ENCODE measurements around the gene CCDC188. TPM values are rescaled to one million over a fixed set of nuclear protein-coding genes. Genes with fewer than 3 reads are reported as not detected.

Gene CCDC188
- total RNA-seq, 1 experiment from 2014 or later: not detected

- ChIA-PET CTCF (no interaction called here), POLR2A (no interaction called here)
- TF ChIP-seq REST (IDR thresholded peaks at IDR 0.05; ENCODE audit: insufficient read depth in 1 of 2, low read depth in 2 of 2, low read length in 1 of 2) (no peak), CTCF (IDR thresholded peaks at IDR 0.05) (no peak), TCF7L2 (IDR thresholded peaks at IDR 0.05; ENCODE audit: low read depth, low read length) (no peak)
- in situ Hi-C loops (cut with HindIII; ENCODE audit: low pct_unique_long_range_greater_than_20kb, low sequenced_read_pairs) (no loop called here), intact Hi-C loops (cut with micrococcal nuclease; ENCODE audit: unreplicated experiment) (no loop called here)
- peak within 1 kb of the TSS; percentile 86 for H3K27ac ChIP-seq (ENCODE audit: low read length)
- H3K4me1 ChIP-seq (ENCODE audit: control insufficient read depth, insufficient read depth, low read length): peaks cover 19% of the 10 kb centered on the region
- H3K27me3 ChIP-seq (ENCODE audit: control insufficient read depth, insufficient read depth, low read length): no peaks in the 10 kb centered on the region
- no peak for DNase-seq (ENCODE audit: low read depth, low spot score)
- no TSS peak for BruUV-seq (replicated peaks)
- no peaks in the 10 kb centered on the region for H3K9me3 ChIP-seq (ENCODE audit: control insufficient read depth, insufficient read depth, low read depth, low read length)
- peak within 1 kb of the TSS; percentile 74 to 86 for H3K4me3 ChIP-seq (ENCODE audit: low read depth in 2 of 2, low read length in 2 of 2)
- H3K36me3 ChIP-seq (ENCODE audit: control insufficient read depth, insufficient read depth, low read length): peaks cover 17% of the 10 kb centered on the region
- ATAC-seq: no peak
Measured at GRCh38 chr22:20115691-20116375, 35.0 kb downstream of the CCDC188 start, which contains the start of gene RANBP1. Gene RANBP1 (plus strand): TSS chr22:20116104. CDS start chr22:20116185, 81 bp downstream.

GRCh38 chr22:20114506-20115475, 36.1 kb downstream of the CCDC188 start:
- Histone ChIP-seq H3K27me3 (ENCODE audit: control insufficient read depth, insufficient read depth, low read length) (no peaks in the 10 kb centered on the region), H3K4me1 (ENCODE audit: control insufficient read depth, insufficient read depth, low read length) (peaks cover 19% of the 10 kb centered on the region), H3K9me3 (ENCODE audit: control insufficient read depth, insufficient read depth, low read depth, low read length) (no peaks in the 10 kb centered on the region), H3K27ac (ENCODE audit: low read length) (no peak overlapping the region), H3K36me3 (ENCODE audit: control insufficient read depth, insufficient read depth, low read length) (peaks cover 15% of the 10 kb centered on the region), H3K4me3 (ENCODE audit: low read depth in 2 of 2, low read length in 2 of 2) (no peak overlapping the region)
- in situ Hi-C loops (cut with HindIII; ENCODE audit: low pct_unique_long_range_greater_than_20kb, low sequenced_read_pairs) (no loop called here), intact Hi-C loops (cut with micrococcal nuclease; ENCODE audit: unreplicated experiment) (no loop called here)
- no peak for TF ChIP-seq REST (IDR thresholded peaks at IDR 0.05; ENCODE audit: insufficient read depth in 1 of 2, low read depth in 2 of 2, low read length in 1 of 2)
- no peak for TF ChIP-seq TCF7L2 (IDR thresholded peaks at IDR 0.05; ENCODE audit: low read depth, low read length)
- no peak for TF ChIP-seq CTCF (IDR thresholded peaks at IDR 0.05)
- TF ChIP-seq POLR2AphosphoS5 (IDR thresholded peaks at IDR 0.05; ENCODE audit: low read depth, low read length): no peak
- no peak for TF ChIP-seq SIN3A (IDR thresholded peaks at IDR 0.05; ENCODE audit: borderline replicate concordance, insufficient read depth, low read depth, low read length)
- POLR2A ChIA-PET: no interaction called here
- DNase-seq (ENCODE audit: low read depth, low spot score): no peak
- CTCF ChIA-PET: no interaction called here
- ATAC-seq: no peak
- no TSS peak for BruUV-seq (replicated peaks)
